Measurements from ENCODE around the gene EEF1A1. TPM values are rescaled to one million over a fixed set of nuclear protein-coding genes. Genes with fewer than 3 reads are reported as not detected.

EEF1A1 gene
- total and polyA plus RNA-seq, 2 of the 8 experiments (the other 6 are each of a cell fraction or from before 2014, with no cell fraction given), result 13,823 to 13,927 TPM

- TF ChIP-seq NANOG (IDR thresholded peaks at IDR 0.05; ENCODE audit: insufficient read depth, low read depth, low read length, poor library complexity, severe bottlenecking), result no peak
- no peak for TF ChIP-seq EP300 (IDR thresholded peaks at IDR 0.05; ENCODE audit: borderline replicate concordance in 1 of 2, low read depth in 2 of 2, low read length in 2 of 2)
Measured at GRCh38 chr6:73477407-73477806, 43.4 kb downstream of the EEF1A1 start (continued).
